ENCODE data around the gene TTF1.

Gene TTF1

GRCh38 chr9:132406554-132407122 lies at the start of gene TTF1:
TTF1 (minus strand) TSS chr9:132406840; CDS start chr9:132402821, 4,019 bp downstream.
- peak; percentile 88 for DNase-seq

- DNase-seq: no peak
Observed at GRCh38 chr9:132456241-132456640, 49.6 kb upstream of the TTF1 start.

- DNase-seq: no peak
Observed at GRCh38 chr9:132451276-132451675, 44.6 kb upstream of the TTF1 start.

GRCh38 chr9:132447902-132448301 lies 41.3 kb upstream of the TTF1 start:
- no peak for DNase-seq

- no peak for DNase-seq
Observed at GRCh38 chr9:132447346-132447745, 40.7 kb upstream of the TTF1 start.

GRCh38 chr9:132446887-132447286 lies 40.2 kb upstream of the TTF1 start:
- no peak for DNase-seq

- peak; percentile 50 for DNase-seq
Observed at GRCh38 chr9:132443951-132444607, 37.4 kb upstream of the TTF1 start.

GRCh38 chr9:132441404-132441803 lies 34.8 kb upstream of the TTF1 start:
- DNase-seq: no peak

GRCh38 chr9:132440735-132441134 lies 34.1 kb upstream of the TTF1 start:
- DNase-seq: no peak

- no peak for DNase-seq
Observed at GRCh38 chr9:132439153-132439552, 32.5 kb upstream of the TTF1 start.

GRCh38 chr9:132434881-132435280 lies 28.2 kb upstream of the TTF1 start:
- no peak for DNase-seq

- no peak for DNase-seq
Observed at GRCh38 chr9:132430998-132431397, 24.4 kb upstream of the TTF1 start.

- DNase-seq: no peak
Observed at GRCh38 chr9:132426639-132427414, 20.2 kb upstream of the TTF1 start.

GRCh38 chr9:132425675-132426062 lies 19.0 kb upstream of the TTF1 start:
- DNase-seq: no peak

- DNase-seq: no peak
Observed at GRCh38 chr9:132424857-132425674, 18.4 kb upstream of the TTF1 start.

- DNase-seq: no peak
Observed at GRCh38 chr9:132423503-132423902, 16.9 kb upstream of the TTF1 start.

GRCh38 chr9:132422574-132422973 lies 15.9 kb upstream of the TTF1 start:
- no peak for DNase-seq

- no peak for DNase-seq
Observed at GRCh38 chr9:132418726-132419363, 12.2 kb upstream of the TTF1 start.

- DNase-seq: no peak
Observed at GRCh38 chr9:132415181-132415580, 8.5 kb upstream of the TTF1 start.

GRCh38 chr9:132414731-132415130 lies 8.1 kb upstream of the TTF1 start:
- DNase-seq: no peak

- no peak for DNase-seq
Observed at GRCh38 chr9:132413926-132414325, 7.3 kb upstream of the TTF1 start.

- DNase-seq: no peak
Observed at GRCh38 chr9:132412089-132412488, 5.4 kb upstream of the TTF1 start.

- peak; percentile 77 for DNase-seq
Observed at GRCh38 chr9:132411091-132411508, 4.5 kb upstream of the TTF1 start.
